Astrocyte of the spinal cord (primary cell): ENCODE data around the gene MYO16.

Experiments
- DNase-seq: peaks from one replicate; pipeline ENCODE4 v3.0.0; 2011; ENCODE audit warnings: low read depth, low spot score
- H3K4me3 ChIP-seq: 2 replicates; pipeline ENCODE4 v1.5.1; 2011; ENCODE audit warnings: low read depth, mild to moderate bottlenecking, low read length, moderate library complexity
- in situ Hi-C: cut with HindIII; loops from 2 replicates; pipeline ENCODE4 v1.10.0; 2017; ENCODE audit warnings: low sequenced_read_pairs
- TF ChIP-seq, protein P1 (sequence below): IDR thresholded peaks from 2 replicates; pipeline ENCODE4 v1.5.1; 2012; ENCODE audit warnings: low read depth, mild to moderate bottlenecking, low read length, inconsistent platforms

The MYO16 gene

GRCh38 chr13:109205315-109205714 is 575.9 kb downstream of the MYO16 start:
- peak; percentile 23 for DNase-seq
- no peak overlapping the region for H3K4me3 ChIP-seq
- TF ChIP-seq, protein P1, sequence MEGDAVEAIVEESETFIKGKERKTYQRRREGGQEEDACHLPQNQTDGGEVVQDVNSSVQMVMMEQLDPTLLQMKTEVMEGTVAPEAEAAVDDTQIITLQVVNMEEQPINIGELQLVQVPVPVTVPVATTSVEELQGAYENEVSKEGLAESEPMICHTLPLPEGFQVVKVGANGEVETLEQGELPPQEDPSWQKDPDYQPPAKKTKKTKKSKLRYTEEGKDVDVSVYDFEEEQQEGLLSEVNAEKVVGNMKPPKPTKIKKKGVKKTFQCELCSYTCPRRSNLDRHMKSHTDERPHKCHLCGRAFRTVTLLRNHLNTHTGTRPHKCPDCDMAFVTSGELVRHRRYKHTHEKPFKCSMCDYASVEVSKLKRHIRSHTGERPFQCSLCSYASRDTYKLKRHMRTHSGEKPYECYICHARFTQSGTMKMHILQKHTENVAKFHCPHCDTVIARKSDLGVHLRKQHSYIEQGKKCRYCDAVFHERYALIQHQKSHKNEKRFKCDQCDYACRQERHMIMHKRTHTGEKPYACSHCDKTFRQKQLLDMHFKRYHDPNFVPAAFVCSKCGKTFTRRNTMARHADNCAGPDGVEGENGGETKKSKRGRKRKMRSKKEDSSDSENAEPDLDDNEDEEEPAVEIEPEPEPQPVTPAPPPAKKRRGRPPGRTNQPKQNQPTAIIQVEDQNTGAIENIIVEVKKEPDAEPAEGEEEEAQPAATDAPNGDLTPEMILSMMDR = no peak
- in situ Hi-C loops = no loop called here

- in situ Hi-C loops = no loop called here
- TF ChIP-seq, protein P1 = no peak
- DNase-seq = no peak
- no peak overlapping the region for H3K4me3 ChIP-seq
Observed at GRCh38 chr13:109206616-109207015, 577.2 kb downstream of the MYO16 start.

- in situ Hi-C loops = no loop called here
- H3K4me3 ChIP-seq = no peak overlapping the region
- TF ChIP-seq, protein P1 = no peak
- no peak for DNase-seq
Observed at GRCh38 chr13:109207622-109208021, 578.2 kb downstream of the MYO16 start.

- in situ Hi-C loops = no loop called here
- TF ChIP-seq, protein P1 = no peak
- no peak for DNase-seq
- no peak overlapping the region for H3K4me3 ChIP-seq
Observed at GRCh38 chr13:109208522-109208921, 579.1 kb downstream of the MYO16 start.

DNA sequence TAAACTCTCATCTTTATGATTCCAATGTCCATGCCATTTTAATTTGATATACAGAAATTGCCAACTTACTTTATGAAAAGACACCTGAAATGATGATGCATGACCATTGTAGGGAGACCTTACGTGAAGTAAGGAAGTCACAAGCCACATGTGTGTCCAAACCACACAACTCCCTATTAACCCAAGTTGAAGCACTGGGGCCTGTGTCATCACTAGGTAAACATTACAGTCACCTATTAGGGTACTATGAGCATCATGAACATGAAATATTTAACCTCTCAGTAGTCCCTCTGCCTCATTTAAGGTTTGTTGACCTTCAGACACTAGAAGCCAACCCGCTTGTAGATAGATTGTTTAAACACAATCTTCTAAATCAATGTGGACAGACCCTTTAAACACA is 580.1 kb downstream of the MYO16 start:
- in situ Hi-C loops = no loop called here
- TF ChIP-seq, protein P1 = no peak
- H3K4me3 ChIP-seq = no peak overlapping the region
- DNase-seq = no peak

DNA sequence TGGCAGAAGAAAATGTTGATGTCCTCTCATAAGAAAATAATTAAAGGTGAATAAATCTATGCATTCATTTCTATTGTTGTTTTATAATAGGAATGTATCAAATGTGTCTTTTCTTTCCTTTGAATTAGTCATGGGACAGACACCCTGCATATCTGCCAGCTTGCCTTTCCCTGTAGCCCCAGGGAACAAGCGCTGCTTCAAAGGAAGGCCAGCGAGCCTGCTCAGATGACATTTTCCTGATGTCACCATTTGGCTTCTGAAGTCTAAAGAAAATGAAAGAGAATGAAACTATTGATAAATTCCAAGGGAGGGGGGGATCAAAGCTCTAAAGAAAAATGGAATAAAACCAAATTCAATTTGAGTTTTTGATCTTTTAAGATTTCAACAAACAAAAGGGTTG is 582.2 kb downstream of the MYO16 start:
- TF ChIP-seq, protein P1 = no peak
- H3K4me3 ChIP-seq = no peak overlapping the region
- in situ Hi-C loops = no loop called here
- peak; percentile 47 for DNase-seq

DNA sequence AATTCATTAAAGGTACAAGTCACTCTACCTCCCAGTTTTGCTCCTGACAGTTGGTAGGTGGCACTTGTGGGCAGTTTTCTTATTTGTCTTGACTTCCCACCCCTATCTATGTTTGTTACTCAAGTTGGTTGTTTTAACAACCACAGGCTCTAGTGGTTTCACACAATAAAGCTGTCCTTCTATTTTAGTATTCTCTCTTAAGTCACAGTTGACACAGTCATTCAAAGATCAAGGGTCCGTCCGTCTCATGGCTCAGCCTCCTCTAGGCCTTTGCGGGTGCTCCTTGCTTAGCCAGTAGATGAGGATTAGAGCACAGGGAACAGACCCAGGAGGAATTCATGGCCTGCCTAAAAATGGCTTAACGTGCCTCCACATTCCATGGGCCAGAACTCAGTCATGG is 583.2 kb downstream of the MYO16 start:
- TF ChIP-seq, protein P1 = no peak
- no peak overlapping the region for H3K4me3 ChIP-seq
- DNase-seq = no peak
- in situ Hi-C loops = no loop called here
